ENCODE data around the gene MAPK12.

- no peak for TF ChIP-seq CTCF (IDR thresholded peaks at IDR 0.05)
- TF ChIP-seq POLR2A (IDR thresholded peaks at IDR 0.05): no peak
These were observed 17.0 kb upstream of the MAPK12 start for GRCh38 chr22:50278461-50278860.

All from breast epithelium (tissue), 3 donors.